ENCODE data around the gene CENPC. TPM values are rescaled to one million over a fixed set of nuclear protein-coding genes. Genes with fewer than 3 reads are reported as not detected.

CENPC gene
- polyA plus RNA-seq, 1 of the 3 experiments (the other 2 are of a cell fraction): 2.2 TPM

GRCh38 chr4:67580577-67580976 is 35.3 kb upstream of the CENPC start:
- no peak for TF ChIP-seq IRF3 (IDR thresholded peaks at IDR 0.05; ENCODE audit: low read depth, low read length)
- no peak for TF ChIP-seq GABPA (IDR thresholded peaks at IDR 0.05; ENCODE audit: low read depth)
- TF ChIP-seq FOSL2 (IDR thresholded peaks at IDR 0.05; ENCODE audit: borderline replicate concordance, low read depth): no peak
- TF ChIP-seq CTCF (IDR thresholded peaks at IDR 0.05): no peak
- TF ChIP-seq NFIC (IDR thresholded peaks at IDR 0.05; ENCODE audit: borderline replicate concordance): no peak
- TF ChIP-seq PBX3 (IDR thresholded peaks at IDR 0.05): no peak
- no peak for TF ChIP-seq CHD2 (IDR thresholded peaks at IDR 0.05; ENCODE audit: low read length, partially characterized antibody)
- no peak for TF ChIP-seq ZBTB33 (IDR thresholded peaks at IDR 0.05; ENCODE audit: borderline replicate concordance, low read depth)
- TF ChIP-seq RCOR1 (IDR thresholded peaks at IDR 0.05; ENCODE audit: low read length): no peak
- no peak for TF ChIP-seq RFX5 (IDR thresholded peaks at IDR 0.05; ENCODE audit: low read length)
- no peak for TF ChIP-seq MEF2A (IDR thresholded peaks at IDR 0.05; ENCODE audit: borderline replicate concordance, low read depth)
- TF ChIP-seq REST (IDR thresholded peaks at IDR 0.05; ENCODE audit: low read depth, low read length): no peak
- TF ChIP-seq TAF1 (IDR thresholded peaks at IDR 0.05; ENCODE audit: borderline replicate concordance, low read depth, low read length): no peak
- TF ChIP-seq MAX (IDR thresholded peaks at IDR 0.05; ENCODE audit: low read depth): no peak
- H4K20me1 ChIP-seq (ENCODE audit: insufficient read depth): no peaks in the 10 kb centered on the region
- no peak overlapping the region for H3K9ac ChIP-seq
- 79% methylated on average over 3 of the region's 3 CpGs for WGBS (ENCODE audit: low lambda C conversion rate)
- H3K9me3 ChIP-seq: no peaks in the 10 kb centered on the region
- H3K9me2 ChIP-seq: no peaks in the 10 kb centered on the region
- no peaks in the 10 kb centered on the region for H3K36me3 ChIP-seq (replicated peaks in 1 of 2; ENCODE audit: control insufficient read depth in 1 of 2, insufficient read depth in 2 of 2, low read length in 1 of 2)
- no peaks in the 10 kb centered on the region for H3K27me3 ChIP-seq (ENCODE audit: insufficient read depth)
- POLR2A ChIA-PET: no interaction called here
- H3F3A ChIP-seq (replicated peaks; ENCODE audit: insufficient read depth): no peaks in the 10 kb centered on the region
- DNase-seq: no peak
- CTCF ChIA-PET: no interaction called here
- H3K4me3 ChIP-seq (ENCODE audit: low read depth in 2 of 2, low read length in 1 of 2): no peak overlapping the region
- no peaks in the 10 kb centered on the region for H3K4me1 ChIP-seq (ENCODE audit: control insufficient read depth in 1 of 2, insufficient read depth in 2 of 2, low read depth in 1 of 2, low read length in 1 of 2)
- no peak overlapping the region for H3K27ac ChIP-seq (ENCODE audit: low read depth in 2 of 2, low read length in 1 of 2)
- no peak overlapping the region for H3K4me2 ChIP-seq
- H2AFZ ChIP-seq (ENCODE audit: low read depth): no peak overlapping the region
- no peaks in the 10 kb centered on the region for H3K79me2 ChIP-seq (ENCODE audit: insufficient read depth)

Data from SK-N-SH (cell line).